CD4-positive, alpha-beta T cell treated with Interleukin-15 for 4 hours (primary cell): Measurements from ENCODE around the gene SGF29.
"Not testable (repeated sequence)": the region's sequence is repeated elsewhere in the genome, so short reads cannot be mapped to it uniquely, and the experiment has no call there.

ENCODE experiments used
- DNase-seq: peaks from one replicate; pipeline ENCODE4 v3.0.0-alpha.2; 2020; ENCODE audit warnings: low spot score

Gene SGF29

DNA sequence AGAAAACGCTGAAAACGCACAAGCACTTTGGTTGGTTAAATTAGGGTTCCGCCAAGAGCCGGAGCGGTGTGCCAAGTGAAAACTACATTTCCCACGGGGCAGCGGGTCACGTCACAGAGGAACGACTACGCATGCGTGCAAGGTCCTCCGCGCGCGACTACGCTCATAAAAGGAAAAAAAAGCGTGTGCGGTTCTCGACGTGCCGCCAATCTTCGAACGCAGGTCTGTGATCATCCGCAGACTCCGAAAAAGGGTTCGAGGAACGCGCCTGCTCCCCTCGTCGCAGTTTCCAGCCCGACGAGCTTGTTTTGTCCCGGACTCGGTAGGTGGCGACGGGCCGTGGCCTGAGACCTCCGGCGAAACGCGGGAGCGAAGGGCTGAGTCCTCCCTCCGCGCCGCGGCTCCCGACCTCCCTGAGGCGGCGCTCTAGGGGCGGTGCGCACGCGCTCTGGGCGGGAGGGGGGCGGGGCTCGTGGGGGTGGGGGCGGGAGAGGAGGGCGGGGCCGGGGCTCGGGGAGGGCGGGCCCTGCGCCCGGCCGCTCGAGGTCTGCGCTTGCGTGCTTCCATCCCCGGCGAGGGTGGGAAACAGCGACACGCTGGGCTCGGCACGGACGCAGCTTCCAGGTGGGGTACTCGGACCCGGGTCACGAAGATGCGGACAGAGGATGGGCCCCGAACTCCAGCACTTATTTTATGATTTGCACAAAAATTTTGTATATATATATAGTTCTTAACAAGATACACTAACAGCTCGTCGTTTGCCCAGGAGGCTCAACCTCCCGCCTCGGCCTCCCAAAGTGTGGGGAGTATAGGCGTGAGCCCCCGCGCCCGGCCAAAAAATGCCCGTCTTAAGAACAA, at the start of gene SGF29:
Gene SGF29, plus strand, starts transcription at position 145 of the 858 bp plus-strand sequence. CDS start 27,150 bp downstream, outside the sequence.
- peak; percentile 95 for DNase-seq

DNA sequence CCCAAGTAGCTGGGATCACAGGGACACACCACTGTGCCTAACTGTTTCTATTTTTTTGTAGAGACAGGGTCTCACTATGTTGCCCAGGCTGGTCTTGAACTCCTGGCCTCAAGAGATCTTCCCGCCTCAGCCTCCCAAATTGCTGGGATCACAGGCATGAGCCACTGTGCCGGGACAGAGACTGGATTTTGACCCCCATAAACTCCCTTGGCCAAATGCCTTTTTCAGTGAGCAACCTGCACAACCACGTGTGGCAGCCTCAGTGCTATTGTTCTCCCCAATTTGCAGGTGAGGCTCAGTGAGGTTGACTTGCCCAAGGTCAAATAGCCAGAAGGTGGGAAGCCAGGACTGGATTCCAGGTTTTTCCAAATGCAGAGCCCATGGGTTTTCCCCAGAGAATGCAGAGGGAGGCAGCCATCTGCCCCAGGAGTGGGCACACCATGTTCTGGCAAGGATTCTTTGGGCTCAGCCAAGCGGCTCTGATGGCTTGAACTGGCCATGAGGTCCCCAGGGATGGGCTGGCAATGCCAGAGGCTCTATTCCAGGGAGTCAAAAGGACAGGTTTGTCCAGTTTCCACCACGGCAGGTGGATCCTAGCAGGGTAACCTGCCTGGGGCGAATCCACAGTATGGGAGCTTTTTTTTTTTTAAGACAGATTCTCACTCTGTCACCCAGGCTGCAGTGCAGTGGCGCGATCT, 48.9 kb upstream of the SGF29 start:
- no peak for DNase-seq

DNA sequence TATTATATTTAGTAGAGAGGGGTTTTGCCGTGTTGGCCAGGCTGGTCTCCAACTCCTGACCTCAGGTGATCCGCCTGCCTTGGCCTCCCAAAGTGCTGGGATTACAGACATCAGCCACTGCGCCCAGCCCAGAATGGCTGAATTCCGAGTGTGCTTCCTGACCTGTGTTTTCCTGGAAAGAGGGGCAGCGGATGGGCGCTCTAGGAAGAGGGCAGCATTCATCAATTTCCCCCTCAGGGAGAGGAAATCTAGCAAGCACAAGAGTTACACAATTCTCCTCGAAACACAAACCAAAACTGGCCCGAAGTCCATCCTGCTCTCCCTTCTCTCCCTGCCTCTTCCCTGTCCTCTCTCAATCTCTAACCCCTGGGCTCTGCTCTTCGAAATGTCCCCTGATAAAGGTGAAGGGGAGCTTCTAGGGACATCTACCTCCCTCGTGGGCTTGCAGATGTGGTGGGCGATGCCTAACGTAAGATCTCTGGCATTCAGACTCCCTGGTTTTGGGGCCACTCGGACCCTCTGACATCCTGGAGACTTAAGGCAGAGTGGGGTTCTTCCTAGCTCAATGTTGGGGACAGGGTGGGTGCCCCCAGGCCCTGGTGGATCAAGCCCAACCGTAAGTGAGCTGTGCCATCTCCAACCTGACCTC, 48.1 kb upstream of the SGF29 start:
- DNase-seq, result no peak

DNA sequence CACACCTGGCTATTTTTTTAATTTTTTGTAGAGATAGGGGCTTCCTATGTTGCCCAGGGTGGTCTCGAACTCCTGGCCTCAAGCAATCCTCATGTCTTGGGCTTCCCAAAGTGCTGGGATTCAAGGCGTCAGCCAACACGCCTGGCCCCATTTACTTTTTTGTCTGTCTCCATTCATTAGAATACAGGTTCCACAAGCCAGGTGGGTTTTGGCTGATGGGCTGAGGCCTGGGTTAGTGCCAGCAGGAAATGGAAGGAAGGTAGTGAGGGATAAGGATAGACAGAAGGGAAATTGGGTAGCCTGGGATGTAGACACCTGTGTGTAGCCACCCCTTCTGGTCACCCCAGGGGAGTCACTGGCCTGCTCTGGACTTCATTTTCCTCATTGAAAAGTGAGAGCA, 42.7 kb upstream of the SGF29 start:
- DNase-seq, result no peak

DNA sequence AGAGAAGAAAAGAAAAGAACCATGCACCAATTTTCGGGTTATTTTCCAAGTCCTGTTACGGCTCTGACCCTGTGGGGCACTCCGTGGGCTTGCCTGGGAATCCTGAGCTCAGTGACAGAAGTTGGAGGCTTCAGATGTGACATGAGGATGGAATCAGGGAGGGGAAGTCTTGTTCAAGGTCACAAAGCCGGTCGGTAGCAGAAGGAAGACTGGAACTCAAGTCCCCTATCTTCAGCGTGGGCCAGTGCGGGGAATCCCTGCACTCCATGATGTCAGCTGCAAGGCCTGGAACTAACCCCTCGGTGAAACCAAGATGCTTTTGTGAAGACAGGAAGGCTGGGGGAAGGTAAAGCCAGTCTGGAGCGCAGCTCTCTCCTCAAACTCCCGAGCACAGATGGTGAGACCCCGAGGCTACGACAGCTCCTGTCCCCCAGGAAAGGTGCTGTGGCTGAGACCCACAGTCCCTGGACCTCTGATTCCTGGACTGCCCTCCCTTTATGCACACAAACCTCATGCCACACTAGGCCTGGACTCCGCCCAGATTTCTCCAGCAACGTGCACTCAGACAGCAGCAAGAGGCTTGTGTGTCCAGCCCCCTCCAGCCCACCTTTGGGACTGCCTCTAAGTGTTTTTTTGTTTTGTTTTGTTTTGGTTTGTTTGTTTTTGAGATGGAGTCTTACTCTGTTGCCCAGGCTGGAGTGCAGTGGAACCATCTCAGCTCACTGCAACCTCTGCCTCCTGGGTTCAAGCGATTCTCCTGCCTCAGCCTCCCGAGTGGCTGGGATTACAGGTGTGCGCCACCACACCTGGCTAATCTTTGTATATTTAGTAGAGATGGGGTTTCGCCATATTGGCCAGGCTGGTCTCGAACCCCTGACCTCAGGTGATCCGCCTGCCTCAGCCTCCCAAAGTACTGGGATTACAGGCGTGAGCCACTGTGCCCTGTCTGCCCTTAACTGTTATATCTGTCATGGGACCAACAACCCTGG, 41.6 kb upstream of the SGF29 start:
- DNase-seq, result no peak

DNA sequence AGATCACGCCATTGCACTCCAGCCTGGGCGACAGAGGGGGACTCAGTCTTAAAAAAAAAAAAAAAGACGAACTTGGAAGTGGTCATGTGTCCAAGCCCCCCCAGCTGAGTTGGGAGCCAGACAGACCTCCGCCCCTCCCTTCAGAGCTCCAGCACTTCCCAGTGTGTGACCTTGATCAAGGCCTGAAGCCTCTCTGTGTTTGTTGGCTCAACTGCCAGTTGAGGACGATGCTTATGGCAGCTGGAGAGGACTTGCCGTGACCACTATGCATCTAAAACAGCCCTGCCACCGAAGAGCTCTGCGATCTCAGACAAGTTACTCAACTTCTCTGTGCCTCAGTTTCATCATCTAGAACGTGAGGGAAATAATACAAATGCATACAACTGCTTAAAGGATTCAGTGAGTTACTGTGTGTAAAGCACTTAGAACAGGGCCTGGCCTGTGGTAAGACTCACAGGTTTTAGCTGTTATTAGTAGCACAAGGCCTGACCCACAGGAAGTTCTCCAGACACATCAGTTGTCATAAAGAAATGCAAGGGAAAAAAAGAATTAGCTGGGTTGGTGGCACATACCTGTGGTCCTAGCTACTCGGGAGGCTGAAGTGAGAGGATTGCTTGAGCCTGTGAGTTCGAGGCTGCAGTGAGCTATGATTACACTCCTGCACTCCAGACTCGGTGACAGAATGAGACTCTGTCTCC, 40.1 kb upstream of the SGF29 start:
- DNase-seq, result no peak

DNA sequence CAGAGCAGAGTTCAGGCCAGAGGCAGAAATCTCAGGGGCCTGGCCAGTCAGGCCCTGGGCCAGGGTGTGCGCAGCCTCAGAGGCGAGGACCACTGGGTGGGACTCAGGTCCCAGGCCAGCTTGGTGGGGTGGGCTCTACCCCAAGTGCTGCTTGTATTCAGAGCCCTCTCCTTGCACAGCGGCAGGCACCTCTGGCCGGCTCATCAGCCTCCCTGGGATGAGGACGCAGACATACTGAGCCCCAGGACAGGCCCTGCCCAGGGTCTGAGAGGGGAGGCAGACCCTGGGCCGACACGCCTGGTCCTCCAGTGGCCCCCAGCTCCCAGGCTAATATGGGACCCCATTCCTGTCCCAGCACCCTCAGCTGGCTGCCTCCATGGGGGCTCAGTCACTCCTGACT, 39.5 kb upstream of the SGF29 start:
- DNase-seq, result no peak

DNA sequence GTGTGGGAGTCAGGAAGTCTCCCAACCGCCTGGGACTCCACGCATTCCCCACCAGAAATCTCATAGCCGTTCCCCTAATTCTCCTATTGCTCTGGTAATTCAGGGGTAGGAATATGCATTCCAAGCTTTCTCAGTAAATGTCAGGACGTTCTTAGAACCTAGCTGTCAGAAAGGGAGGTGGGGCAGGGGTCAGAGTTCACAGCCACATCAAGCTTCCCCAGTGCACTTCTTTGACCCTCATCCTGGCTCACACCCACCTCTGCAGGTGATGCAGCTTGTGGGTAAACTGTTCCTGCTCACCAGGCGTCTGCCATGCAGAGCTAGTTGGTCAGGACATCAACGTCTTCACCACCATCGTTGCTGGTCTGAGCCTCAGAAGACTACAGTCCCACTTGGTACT, 33.0 kb upstream of the SGF29 start:
- no peak for DNase-seq

DNA sequence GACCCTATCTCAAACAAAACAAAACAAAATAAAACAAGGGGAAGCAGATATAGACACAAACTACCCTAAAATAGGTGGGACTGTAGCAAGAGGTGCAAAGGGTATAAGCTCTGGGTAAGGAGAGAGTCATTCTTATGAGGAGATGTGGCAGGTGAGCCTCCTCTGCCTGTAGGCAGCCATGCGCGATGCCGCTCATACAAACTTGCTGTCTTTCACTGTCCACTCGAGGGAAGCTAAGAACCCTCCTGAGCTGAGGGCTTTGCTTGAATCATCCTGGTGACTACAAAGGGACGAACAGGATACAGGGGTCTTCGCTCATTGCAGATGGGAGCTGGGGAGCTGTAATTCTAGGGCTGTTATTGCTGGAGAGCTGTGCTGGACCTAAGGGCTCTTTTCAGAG, 32.3 kb upstream of the SGF29 start:
- DNase-seq, result no peak

DNA sequence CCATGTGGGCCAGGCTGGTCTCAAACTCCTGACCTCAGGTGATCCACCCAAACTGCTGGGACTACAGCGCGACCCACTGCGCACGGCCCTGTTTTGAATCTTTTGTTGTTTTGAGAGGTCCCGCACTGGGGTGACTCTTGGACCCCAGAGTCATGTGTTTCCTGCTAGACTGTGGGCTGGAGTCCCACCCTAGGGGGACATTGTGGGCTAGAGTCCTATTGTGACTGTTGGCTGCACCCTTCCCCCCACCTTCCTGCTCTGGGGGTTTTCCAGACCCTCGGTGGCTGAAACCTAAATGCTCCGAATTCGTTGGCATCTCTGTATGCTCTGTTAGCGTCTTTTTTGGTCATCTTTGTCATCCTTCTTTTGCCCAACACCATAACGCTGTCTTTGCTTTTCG, 30.9 kb upstream of the SGF29 start:
- DNase-seq, result no peak

DNA sequence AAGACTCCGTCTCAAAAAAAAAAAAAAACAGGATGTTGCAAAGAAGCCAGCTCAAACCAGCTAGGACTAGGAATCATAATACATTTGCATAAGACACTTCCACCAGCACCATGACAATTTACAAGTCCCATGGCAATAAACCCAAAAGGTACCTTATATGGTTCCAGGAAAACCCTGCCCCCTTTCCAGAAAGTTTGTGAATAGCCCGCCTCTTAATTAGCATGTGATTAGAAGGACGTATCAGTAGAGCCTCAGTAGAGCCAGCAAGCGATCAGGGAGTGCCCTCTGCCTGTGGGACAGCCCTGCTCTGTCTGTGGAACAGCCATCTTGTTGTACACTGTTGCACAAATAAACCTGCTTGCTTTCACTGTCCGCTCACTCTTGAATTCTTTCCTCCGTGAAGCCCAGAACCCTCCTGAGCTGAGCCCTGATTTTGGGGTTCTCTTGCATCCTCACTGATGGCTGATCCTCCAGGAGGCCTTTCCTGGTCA, 29.0 kb upstream of the SGF29 start:
- DNase-seq, result no peak

DNA sequence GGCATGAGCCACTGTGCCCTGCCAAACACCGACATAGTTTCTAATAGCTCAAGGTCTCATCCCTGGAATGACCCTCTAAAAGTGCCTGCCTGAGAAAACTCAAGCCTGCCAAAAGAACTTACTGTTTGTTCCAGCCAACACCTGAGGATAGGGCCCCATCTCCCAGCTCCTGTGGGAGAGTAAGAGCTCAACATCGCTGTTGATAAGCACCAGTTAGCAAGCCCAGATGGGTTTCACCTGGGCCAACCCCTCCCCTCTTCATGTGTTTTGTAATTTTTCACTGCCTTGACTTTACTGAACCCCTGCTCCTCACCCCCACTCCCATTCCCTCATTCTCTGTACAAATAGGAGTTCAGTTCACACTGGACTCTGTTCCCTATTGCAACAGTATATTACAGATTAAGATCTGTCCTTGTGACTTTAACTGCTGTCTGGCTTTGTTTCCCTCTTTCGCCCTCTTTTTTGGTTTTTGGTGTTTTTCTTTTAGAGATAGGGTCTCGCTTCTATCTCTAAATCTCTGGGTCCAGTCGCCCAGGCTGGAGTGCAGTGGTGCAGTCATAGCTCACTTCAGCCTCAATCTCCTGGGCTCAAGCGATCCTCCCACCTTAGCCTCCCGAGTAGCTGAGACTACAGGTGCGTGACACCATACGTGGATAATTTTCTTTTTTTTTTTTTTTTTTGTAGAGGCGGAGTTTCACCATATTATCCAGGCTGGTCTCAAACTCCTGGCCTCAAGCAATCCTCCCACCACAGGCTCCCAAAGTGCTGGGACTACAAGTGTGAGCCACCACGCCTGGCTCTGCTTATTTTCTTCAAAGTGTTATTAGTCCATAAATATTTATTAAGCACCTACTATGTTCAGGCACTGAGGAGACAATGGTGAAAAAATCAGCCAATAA, 27.3 kb upstream of the SGF29 start:
- no peak for DNase-seq

DNA sequence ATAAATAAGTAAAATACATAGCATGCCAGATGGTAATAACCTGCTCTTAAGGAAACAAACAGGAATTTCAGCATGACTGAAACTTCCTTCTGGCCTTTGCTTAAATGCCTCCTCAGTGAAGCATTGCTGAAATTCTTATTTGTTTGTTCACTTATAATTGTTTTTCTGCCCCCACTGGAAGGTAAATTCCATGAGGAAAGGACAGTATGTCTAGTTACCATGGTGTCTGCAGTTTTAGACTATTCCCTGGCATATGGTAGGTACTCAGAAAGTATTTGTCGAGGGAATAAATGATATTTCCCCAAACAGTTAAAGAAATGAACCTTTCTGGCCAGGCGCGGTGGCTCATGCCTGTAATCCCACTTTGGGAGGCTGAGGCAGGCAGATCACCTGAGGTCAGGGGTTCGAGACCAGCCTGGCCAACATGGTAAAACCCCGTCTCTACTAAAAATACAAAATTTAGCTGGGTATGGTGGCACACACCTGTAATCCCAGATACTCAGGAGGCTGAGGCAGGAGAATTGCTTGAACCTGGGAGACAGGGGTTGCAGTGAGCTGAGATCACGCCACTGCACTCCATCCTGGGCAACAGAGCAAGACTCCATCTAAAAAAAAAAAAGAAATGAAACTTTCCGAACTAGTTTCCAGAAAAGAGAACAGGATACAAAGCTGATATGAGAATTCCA, 26.5 kb upstream of the SGF29 start:
- not testable (repeated sequence) for DNase-seq

DNA sequence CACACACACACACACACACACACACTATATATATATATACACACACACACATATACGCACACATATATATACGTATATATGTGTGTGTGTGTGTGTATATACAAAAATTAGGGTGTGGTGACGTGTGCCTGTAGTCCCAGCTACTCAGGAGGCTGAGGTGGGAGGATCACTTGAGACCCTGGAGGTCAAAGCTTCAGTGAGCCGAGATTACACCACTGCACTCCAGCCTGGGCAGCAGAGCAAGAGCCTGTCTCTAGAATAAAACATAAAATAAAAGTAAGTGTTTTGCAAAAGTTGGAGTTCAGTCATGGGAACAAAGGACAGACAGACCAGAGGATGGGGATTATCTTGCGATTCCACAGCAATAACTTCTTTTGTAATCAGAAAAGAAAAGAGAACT, 25.7 kb upstream of the SGF29 start:
- DNase-seq, result no peak

DNA sequence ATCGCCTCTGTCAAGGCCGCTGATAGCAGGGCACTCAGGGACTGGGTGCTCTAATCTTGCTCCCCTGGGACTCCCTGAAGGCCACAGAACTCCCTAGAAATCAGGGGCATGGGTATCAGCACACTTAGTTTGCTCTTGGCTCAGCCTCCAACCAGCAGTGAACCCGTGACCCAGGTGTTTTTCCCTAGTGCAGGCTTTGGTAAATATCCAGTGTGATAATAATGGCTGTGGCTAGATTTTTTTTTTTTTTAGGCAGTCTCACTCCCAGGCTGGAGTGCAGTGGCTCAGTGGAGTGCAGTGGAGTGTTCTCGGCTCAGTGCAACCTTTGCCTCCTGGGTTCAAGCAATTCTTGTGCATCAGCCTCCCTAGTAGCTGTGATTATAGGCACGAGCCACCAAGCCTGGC, 25.3 kb upstream of the SGF29 start:
- no peak for DNase-seq

DNA sequence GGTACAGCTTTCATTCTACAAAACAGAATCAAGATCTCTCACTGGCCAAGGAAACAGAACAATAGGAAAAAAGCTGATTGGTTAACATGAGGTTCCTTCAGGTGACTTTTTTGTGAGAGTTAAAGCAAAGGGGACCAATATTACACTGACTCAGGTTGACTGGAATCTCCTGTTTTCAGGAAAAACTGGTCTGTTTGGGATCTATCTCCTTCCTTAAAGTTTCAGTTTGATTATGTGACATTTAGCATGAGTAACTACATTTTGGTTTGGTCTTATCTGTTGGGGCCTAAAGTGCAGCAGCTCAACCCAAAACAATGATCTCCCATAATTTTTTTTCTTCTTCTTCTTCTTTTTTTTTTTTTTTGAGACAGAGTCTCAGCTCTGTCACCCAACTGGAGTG, 24.6 kb upstream of the SGF29 start:
- no peak for DNase-seq

DNA sequence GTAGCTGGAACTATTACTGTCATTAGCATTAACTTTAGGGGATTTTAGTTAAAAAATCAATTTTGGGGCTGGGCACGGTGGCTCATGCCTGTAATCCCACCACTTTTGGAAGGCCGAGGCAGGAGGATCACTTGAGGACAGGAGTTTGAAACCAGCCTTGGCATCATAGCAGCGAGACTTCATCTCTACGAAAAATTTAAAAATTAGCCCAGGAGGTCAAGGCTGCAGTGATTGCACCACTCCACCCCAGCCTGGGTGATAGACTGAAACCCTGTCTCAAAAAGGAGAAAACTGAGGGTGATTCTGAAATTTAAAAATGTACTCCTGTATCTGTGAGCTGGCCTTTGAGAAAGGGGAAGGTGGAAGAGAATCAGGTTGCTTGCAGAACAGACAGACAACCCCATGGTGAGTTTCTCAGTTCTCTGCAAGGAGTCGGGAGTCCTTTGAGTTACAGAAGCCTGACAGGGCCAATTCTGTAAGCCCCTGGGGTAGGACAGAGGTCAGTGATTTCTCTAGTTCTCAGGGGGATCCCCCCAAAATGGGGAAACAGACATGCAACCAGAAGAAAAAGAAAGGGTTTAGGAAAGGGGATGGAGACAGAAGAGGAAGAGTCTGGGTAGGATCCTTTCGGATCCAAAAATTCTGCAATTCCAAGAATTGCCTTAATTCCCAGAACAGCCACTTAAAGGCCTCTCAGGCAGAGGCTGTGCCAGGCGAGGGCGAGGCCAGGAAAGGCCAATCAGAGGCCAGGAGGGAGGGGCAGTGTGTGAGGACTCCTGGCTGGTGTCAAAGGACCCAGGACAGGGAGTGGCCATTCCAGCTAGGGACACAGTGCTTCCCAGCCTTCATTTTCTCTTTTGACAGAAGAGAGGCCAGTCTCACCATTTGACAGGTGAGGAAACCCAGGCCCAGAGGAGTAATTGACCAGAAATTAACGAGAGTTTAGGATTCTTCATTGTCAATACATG, 21.7 kb upstream of the SGF29 start:
- no peak for DNase-seq
